GM21360 (cell line): ENCODE results near the gene PRR33.

Experiments used
- ATAC-seq: cut with Tn5 transposase; IDR thresholded peaks from one replicate; pipeline ENCODE4 v1.9.1; 2021; ENCODE audit warnings: mild to moderate bottlenecking, moderate library complexity; ENCODE audit not compliant: unreplicated experiment

Gene PRR33

DNA sequence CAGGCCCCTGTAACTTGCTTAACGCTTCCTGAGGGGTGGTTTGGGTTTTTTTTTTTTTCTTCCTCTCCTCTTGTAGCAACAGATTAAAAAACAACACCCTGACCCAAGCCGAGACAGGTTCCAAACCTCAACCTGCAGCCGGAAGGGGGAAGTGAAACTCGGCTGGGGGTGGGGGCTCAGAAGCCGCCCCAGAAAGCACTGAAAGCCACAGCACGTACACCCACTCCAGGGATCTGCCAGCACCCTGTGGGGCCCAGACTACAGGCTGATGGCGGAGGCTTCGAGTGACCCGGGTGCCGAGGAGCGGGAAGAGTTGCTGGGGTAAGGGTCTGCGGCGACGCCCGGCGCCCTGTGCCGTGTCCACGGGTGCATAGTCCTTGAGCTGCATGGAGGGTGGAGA lies 38.8 kb downstream of the PRR33 start, which contains the start of gene LSP1:
TSS of gene LSP1 (plus strand) at position 208 of the 400 bp plus-strand sequence. CDS start at position 269, 61 bp downstream.
- ATAC-seq, result peak; percentile 45

GRCh38 chr11:1852271-1852876 lies 39.3 kb downstream of the PRR33 start:
- no peak for ATAC-seq

GRCh38 chr11:1851468-1852180 lies 40.1 kb downstream of the PRR33 start:
- ATAC-seq, result no peak

DNA sequence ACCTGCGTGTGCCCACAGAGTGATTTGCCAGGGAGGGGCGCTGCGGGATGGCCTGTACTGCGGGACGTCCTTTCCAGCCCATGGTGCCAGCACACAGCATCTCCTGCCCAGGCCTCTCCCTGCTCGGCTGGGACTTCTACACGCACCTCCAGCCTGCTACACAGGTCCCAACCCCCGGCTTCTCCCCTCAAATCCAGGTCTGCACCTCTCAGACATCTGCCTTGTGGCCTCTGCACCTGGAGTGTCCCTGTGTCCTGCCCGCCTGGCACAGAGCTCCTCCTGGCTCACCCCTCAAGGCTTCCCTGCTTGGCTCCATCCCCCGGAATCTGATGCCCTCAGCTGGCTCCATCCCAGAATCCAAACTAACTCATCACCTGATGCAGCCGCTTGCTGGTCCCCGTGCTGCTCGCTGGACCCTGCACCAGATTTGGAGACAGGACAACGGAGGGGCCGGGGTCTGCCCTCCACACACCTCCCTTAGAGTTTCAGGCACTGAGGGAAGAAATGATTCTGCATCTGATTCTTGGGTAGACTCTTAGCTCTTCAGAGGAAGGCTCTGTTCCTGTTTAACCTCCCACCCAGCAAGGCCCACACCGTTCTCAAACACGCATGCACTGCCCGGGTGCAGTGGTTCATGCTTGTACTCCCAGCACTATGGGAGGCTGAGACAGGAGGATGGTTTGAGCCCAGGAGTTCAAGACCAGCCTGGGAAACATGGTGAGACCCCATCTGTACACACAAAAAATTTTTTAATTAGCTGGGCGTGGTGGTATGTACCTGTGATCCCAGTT lies 42.9 kb downstream of the PRR33 start:
- ATAC-seq, result no peak

- no peak for ATAC-seq
These were observed 43.6 kb downstream of the PRR33 start for GRCh38 chr11:1847926-1848639.

DNA sequence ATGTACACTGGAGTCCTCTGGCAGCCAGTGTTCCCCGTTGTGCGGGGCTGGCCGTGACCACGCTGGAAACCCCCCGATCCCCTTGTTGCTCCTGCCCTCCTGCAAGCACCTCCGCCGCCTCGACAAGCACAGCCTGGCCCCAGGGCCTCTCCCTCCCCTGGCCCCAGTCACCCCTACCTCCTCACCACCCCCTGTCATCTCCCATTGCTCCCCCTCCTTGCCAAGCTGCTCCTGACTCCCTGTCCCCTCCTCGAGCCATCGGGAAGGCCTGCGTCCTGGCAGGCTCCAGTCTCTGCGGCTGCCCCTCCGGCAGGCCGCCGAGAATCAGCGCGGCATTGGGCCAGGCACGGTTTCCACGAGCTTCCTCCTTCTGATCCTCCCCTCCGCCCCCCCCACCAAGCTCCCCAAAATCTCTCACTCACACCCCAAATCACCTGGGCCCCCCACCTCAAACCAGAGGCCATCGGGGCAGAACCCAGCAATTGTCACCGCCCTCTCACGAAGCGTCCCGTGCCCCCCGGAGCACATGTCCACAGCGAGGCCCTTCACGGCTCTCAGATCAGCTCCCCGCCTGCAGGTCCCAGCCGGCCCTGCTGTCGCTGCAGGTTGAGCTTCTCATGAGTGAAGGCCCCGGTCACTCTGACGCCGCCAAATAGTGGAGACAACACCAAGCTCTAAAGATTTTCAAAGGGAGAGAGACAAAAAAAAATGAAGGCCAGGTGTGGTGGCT lies 44.5 kb downstream of the PRR33 start:
- no peak for ATAC-seq

DNA sequence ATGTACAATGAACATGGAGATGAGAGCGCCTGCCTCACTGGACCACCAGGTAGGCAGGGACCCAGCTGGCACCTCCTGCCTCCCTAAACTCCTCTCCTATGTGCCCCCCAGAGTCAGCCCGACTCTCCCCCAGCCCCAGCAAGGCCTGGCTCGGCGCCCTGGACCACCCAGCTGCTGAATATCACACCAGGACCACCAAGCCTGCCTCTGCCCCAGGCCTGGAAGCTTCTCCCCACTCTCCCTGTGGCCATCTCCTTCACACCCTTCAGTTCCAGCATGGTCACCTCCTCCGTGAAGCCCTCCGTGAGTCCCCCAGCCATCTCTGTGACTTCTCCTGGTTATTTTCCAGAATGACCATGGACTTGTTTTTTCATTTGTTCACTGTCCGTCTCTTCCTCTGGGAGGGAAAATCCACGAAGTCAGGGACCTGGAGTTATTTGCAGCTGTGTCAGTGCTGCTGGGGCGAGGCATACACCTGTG lies 45.2 kb downstream of the PRR33 start:
- ATAC-seq, result no peak

- no peak for ATAC-seq
These were observed 45.9 kb downstream of the PRR33 start for GRCh38 chr11:1845561-1846452.

DNA sequence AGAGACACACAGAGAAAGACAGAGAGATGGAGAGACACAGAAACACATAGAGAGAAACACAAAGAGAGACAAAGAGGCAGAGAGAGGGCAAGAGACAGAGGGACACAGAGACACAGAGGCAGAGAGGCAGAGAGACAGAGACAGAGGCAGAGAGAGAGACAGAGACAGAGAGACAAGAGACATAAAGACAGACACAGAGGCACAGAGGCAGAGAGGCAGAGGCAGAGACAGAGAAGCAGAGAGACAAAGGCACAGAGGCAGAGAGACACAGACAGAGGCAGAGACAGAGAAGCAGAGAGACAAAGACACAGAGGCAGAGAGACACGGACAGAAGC lies 46.6 kb downstream of the PRR33 start:
- no peak for ATAC-seq

DNA sequence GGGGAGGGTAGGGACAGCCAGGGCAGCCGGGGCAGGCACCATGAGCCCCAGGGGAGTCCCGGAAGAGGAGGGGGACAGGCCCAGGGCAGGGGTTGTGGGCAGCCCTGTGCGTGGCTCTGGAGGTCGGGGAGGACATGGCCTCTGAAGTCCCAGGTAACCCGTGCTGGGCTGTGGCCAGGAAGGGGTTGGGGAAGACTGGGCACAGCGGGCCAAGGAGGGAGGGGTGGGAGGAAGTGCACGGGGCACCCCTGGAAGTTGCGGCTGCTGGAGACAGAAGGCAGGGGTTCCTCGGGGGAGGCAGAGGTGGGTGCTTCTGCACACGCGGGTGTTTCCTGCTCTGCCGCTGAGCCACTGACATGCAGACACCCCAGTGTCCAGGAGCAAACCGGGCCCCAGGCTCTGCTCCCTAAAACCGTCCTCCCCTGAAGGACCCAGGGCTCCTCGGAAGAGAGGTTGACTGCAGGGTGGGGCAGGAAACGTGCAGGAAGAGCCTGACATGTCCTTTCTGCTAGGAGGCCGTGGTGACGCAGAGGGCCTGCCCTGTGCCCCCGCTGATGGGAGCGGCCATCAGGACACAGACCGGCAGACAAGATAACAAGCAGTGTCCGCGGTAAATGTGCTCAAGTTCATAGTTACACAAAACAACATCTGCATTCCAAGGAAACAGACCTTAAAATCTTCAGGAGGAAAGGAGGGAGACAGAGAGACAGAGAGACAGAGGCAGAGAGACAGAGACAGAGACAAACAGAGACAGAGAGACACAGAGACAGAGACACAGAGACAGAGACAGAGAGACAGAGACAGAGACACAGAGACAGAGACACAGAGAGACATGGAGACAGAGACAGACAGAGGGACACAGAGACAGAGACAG lies 47.2 kb downstream of the PRR33 start:
- ATAC-seq, result no peak

DNA sequence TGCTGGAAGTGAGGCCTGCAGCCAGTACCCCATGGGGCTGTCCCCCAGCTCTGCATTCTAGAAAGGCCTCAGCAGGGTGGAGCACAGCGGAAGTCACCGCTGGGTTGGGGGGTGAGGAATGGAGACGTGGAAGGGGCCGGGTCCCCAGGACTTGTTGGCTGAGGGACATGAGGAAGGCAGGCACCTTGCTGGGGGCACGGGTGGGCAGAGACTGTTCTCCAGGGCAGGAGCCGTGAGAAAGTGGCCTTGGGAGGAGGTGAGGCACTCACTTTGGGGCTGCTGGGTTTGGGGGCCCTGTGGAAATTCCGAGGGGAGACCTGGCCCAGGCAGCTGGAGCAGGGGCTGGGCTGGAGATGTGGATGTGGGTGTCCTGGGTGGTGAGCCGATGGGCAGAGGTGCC lies 47.9 kb downstream of the PRR33 start:
- ATAC-seq, result no peak

DNA sequence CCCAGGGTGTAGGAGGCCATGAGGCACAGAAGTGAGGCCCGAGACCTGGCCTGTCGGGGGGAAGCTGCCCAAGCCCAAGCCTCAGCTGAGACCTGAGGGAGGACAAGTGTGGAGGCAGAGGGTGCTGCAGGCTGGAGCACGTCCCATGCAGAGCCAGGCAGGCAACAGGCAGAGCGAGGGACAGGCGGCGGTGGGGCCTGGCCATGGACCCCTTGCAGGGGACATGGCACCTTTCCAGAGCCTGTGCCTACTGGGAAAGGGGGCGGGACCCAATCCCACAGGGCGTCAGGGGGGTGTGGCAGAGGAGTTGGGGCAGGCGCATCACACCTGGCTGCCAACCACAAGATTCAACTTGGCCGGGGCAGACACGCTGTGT lies 48.6 kb downstream of the PRR33 start:
- ATAC-seq, result no peak

DNA sequence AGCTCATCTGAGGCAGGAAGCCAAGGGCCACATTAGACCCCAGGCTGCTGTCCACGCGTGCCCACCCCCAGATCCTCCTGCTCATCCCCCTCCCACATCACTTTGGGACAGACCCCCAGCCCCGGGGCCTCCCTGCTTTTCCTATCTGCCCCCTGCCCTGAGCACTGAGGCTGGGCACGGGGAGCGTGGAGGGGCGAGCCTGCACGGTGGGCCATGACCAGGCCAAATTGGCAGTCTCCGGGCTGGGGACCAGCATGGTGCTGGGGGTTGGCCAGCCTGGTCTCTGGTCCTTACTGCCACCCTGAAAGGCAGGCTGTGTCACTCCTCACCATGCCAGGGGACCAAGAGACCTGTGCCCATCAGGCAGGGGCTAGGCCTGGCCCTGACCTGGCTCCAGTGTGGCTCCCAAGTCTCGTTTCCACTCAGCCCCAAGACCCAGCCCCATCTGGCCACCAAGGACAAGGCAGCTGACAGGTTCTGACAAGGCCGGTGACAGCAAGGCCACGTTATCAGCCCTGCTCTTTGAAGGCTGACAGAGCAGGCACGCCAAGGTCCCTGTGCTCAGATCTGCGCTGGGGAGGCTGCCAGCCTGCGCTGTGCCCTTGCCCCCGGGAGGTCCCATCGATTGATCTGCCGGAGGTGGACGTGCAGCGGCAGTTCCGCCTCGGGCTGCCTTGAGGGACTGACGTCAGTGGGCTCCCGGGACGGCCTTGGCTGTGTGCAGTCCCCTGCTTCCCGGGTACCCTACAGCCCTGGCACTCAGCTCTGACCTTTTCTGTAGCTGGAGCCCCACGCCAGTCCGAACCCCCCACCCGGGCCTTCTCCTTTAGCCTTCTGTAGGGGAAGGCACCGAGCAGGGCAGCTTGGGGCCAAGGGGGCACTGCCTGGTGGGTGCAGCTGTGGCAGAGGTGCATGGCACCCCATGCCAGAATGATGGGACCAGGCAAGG lies 49.3 kb downstream of the PRR33 start:
- no peak for ATAC-seq

GRCh38 chr11:1841511-1842148 lies 50.1 kb downstream of the PRR33 start:
- ATAC-seq, result no peak

DNA sequence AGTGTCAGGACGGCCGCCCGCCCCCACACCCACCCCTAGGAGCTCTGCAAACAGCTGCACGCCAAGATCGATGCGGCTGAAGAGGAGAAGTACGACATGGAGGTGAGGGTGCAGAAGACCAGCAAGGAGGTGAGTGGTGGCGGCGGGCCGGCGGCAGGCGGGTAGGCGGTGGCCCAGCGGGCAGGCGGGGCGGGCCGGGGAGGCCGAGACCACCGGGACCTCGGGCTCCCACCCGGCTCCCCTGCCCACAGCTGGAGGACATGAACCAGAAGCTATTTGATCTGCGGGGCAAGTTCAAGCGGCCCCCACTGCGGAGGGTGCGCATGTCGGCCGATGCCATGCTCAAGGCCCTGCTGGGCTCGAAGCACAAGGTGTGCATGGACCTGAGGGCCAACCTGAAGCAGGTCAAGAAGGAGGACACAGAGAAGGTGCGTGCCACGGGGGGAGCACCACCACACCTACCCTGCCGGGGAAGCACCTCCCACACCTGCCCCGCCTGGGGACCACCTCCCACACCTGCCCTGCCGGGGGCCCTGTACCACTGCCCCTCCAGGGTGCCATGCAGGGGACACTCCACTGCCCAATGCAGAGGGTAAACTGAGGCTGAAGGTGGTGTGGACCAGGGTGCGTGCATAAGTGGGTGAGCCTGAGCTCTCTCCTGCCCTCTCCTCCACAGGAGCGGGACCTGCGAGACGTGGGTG lies 50.8 kb downstream of the PRR33 start:
- no peak for ATAC-seq
